Fibroblast of villous mesenchyme (primary cell): ENCODE data around the gene KLHL26. TPM values are rescaled to one million over a fixed set of nuclear protein-coding genes. Genes with fewer than 3 reads are reported as not detected.

ENCODE experiments used
- DNase-seq: peaks from one replicate; pipeline ENCODE4 v3.0.0-alpha.2; 2010; ENCODE audit warnings: low read depth
- H3K4me3 ChIP-seq: 2 replicates; pipeline ENCODE4 v1.5.1; 2011; ENCODE audit warnings: low read depth, mild to moderate bottlenecking, low read length
- CTCF ChIP-seq: IDR thresholded peaks from 2 replicates; pipeline ENCODE4 v1.5.1; 2012; ENCODE audit warnings: low read depth, mild to moderate bottlenecking, low read length; ENCODE audit not compliant: insufficient read depth
- small RNA-seq: library from RNA; depleted of rRNA; stranded (forward); fragments of <200 nt; gene quantifications from one replicate; pipeline ENCODE3, GENCODE V24; 2012
- total RNA-seq: library from RNA; depleted of rRNA; stranded (reverse); fragments of >200 nt; gene quantifications from 2 replicates; pipeline ENCODE4 v1.2.3, GENCODE V29; 2012

KLHL26 gene
- total RNA-seq, 1 donor, result 2.6 TPM

DNA sequence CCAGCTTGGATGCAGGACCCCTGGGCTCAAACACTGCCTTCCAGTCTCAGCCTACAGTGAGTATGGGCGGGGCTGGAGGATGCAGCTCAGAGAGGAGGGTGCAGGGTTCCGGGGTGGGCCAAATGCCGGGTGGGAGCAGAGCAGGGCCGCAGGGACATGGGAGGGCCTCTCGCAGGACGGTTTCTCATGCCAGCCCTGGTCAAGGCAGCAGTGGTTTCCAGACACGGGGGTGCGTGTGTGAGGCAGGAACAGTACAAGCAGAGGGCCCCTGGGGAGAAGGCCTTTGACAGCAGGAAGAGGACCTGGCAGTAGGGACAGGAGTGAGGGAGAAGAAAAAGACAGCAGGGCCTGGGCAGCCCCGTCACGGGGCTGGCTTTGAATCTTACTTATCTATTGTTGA, 80.8 kb downstream of the KLHL26 start:
- no peak for DNase-seq
- no peak for TF ChIP-seq CTCF
- no peak overlapping the region for H3K4me3 ChIP-seq

DNA sequence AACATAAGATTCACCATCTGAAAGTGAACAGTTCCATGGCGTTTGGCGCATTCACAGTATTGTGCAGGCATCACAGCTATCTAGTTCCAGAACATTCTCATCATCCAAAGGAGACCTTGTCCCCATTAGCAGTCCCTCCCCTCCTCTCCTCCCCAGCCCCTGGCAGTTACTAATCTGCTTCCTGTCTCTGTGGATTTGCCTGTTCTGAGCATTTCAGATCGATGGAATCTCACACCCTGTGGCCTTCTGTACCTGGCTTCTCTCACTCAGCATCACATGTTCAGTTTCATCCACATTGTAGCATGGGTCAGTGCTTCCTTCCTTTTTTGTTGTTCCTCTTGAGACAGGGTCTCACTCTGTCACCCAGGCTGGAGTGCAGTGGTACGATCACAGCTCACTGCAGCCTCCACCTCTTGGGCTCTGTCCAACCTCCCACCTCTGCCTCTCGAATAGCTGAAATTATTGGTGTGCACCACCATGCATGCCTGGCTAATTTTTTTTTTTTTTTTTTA, 81.2 kb downstream of the KLHL26 start:
- no peak for TF ChIP-seq CTCF
- DNase-seq, result no peak

DNA sequence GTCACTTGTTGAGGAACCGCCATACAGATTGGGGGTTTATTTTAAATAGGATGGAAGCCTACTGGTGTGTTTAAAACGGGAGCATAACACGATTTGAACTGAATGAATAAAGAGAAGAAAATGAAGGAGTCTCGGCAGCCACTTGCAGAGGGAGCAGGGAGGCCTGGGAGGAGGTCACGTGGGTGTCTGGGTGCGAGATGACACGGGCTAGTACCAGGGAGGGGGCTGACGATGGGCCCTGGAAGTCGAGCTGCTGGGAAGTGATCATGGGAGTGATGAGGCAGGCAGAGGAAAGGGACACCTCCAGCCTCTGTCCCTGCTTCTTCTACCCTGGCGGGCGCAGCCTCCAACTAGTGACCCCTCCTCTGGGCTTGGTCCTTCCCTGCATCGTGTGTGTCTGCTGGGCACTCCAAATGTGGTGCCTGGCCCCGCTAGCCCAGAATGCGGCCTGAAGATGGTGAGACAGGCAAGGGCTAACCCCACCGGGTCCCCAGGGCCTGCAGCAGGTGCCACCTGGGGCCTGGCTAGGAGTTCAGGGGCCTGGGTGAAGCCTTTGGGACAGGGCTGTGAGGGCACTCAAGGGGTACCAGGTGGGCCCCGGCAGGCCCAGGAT, 82.1 kb downstream of the KLHL26 start:
- no peak for TF ChIP-seq CTCF

More for the DNA sequence above, 81.2 kb downstream of the KLHL26 start:
- no peak overlapping the region for H3K4me3 ChIP-seq

GRCh38 chr19:18719541-18719940, 82.7 kb downstream of the KLHL26 start:
- no peak for DNase-seq
- no peak overlapping the region for H3K4me3 ChIP-seq
- no peak for TF ChIP-seq CTCF

More for the DNA sequence above, 82.1 kb downstream of the KLHL26 start:
- DNase-seq, result no peak
- no peak overlapping the region for H3K4me3 ChIP-seq

Small RNA genes lying within 50 kb of the gene (small RNA-seq; reads per million reads assigned to genes)
- not detected for gene RN7SL155P

Other genes starting within 250 kb of the KLHL26 start
- gene LRRC25, start 239.4 kb upstream of the KLHL26 start, total RNA-seq, result under 0.01 TPM in 1 of 2 replicates, not detected in the other
- 56.1 and 73.4 TPM in 2 replicates for gene SSBP4, start 217.6 kb upstream of the KLHL26 start, total RNA-seq
- 25.4 and 48.4 TPM in 2 replicates for gene ISYNA1, start 198.9 kb upstream of the KLHL26 start, total RNA-seq
- 15.1 and 19.9 TPM in 2 replicates for gene ELL, start 115.0 kb upstream of the KLHL26 start, total RNA-seq
- gene FKBP8, start 93.5 kb upstream of the KLHL26 start, total RNA-seq, result 209 and 241 TPM in 2 replicates
- gene KXD1, start 79.2 kb upstream of the KLHL26 start, total RNA-seq, result 92.8 and 93.1 TPM in 2 replicates
- gene UBA52, start 65.2 kb upstream of the KLHL26 start, total RNA-seq, result 357 and 396 TPM in 2 replicates
- 27.6 and 41.6 TPM in 2 replicates for gene REX1BD, start 48.2 kb upstream of the KLHL26 start, total RNA-seq
- gene CRLF1, start 30.2 kb upstream of the KLHL26 start, total RNA-seq, result not detected in 2 replicates
- under 0.01 and 0.32 TPM in 2 replicates for gene TMEM59L, start 24.2 kb upstream of the KLHL26 start, total RNA-seq
- gene CRTC1, start 46.7 kb downstream of the KLHL26 start, total RNA-seq, result 2.2 and 2.3 TPM in 2 replicates
- gene COMP, start 154.3 kb downstream of the KLHL26 start, total RNA-seq, result under 0.01 TPM in 1 of 2 replicates, not detected in the other
- gene UPF1, start 194.9 kb downstream of the KLHL26 start, total RNA-seq, result 49.0 and 51.0 TPM in 2 replicates